GM18499 (cell line): ENCODE results near the gene TAS2R50.

Experiments used
- ATAC-seq: cut with Tn5 transposase; IDR thresholded peaks from one replicate; pipeline ENCODE4 v1.9.1; 2021; ENCODE audit warnings: moderate number of reproducible peaks; ENCODE audit not compliant: insufficient read depth, unreplicated experiment

The TAS2R50 gene

DNA sequence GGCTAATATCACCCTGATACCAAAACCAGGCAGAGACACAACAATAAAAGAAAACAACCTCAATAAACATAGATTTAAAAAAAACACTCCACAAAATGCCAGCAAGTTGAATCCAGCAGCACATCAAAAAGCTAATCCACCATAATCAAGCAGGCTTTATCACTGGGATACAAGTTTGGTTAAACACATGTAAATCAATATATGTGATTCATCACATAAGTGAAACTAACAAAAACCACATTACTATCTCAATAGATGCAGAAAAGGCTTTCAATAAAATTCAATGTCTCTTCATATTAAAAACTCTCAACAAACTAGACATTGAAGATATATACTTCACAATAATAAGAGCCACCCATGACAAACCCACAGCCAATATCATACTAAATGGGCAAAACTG is 30.6 kb downstream of the TAS2R50 start:
- ATAC-seq: no peak

DNA sequence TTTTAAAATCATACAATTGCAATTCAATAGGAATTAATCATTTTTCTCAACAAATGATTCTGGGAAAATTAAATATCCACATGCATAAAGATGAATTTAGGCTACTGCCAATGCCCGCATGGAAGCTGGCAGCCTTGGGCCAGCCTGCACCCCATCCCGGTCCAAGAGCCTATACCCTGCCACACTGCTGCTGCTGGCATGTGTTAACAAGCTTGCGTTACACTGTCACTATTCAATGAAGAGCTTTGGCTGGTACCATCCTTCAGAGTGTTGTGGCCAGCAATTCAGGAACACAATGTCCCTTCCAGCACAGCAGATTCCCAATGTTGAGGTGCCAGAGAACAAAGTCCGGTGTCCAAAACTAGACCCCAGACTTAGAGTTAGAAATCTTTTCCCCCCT is 34.1 kb downstream of the TAS2R50 start:
- no peak for ATAC-seq

DNA sequence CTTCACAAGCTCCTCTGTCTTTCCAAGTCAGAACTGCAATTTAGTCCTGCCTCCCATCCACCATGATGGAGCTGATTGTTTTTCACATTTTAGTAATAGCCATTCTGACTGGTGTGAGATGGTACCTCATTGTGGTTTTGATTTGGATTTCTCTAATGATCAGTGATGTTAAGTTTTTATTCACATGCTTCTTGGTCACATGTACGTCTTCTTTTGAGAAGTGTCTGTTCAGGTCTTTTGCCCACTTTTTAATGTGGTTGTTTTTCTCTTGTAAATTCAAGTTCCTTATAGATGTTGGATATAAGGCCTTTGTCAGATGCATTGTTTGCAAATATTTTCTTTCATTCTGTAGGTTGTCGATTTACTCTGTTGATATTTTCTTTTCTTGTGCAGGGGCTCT is 43.5 kb downstream of the TAS2R50 start:
- no peak for ATAC-seq

DNA sequence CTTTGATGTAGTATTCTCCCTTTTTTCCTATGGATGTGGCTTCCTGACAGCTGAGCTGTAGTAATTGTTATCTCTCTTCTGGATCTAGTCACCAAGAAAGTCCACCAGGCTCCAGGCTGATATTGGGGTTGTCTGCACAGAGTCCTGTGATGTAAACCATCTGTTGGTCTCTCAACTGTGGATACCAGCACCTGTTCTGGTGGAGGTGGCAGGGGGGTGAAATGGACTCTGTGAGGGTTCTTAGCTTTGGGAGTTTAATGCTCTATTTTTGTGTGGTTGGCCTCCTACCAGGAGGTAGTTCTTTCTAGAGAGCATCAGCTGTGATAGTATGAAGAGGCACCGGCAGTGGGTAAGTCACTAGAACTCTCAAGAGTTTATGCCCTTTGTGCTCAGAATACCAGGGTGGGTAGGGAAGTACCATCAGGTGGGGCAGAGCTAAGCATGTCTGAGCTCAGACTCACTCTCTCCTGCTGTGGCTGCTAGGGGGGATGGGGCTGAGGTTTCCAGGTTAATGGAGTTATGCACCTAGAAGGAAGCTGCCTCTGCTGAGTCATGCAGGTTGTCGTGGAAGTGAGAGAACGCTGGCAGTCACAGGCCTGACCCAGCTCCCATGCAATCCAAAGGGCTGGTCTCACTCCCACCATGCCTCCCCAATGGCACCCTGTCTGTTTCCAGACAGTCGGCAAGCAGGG is 44.6 kb downstream of the TAS2R50 start:
- no peak for ATAC-seq

DNA sequence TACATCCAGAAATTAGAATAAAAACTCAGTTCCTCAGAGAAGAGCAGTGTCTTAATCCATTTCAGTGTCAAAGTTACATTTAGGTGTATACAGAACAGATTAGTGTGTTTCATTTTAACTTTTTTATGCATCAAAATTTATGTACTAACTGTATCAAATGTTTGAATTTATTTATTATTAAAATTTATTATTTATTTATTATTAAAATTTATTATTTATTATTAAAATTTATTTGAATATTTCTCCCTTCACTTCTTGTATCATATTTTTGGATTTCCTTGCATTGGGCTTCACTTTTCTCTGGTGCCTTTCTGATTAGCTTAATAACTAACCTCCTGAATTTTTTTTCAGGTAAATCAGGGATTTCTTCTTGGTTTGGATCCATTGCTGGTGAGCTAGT is 45.3 kb downstream of the TAS2R50 start:
- ATAC-seq: no peak

DNA sequence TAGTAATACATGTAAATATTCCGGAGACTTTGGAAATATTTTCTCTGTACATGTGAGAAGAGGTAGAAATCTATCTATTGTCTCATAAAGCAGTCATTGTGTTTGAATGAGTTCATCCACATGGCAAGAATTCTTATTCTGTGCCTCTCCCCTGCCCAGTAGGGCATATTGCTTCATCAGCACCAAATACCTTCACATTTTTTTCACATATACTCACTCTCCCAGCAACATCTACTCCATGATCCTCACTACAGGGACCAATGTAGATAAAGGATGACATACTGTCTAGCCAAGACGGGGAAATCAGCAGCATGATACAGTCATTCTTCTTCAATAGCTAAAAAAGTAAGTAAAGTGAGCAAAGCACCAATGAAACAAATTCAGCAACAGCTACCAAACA is 46.3 kb downstream of the TAS2R50 start:
- no peak for ATAC-seq

DNA sequence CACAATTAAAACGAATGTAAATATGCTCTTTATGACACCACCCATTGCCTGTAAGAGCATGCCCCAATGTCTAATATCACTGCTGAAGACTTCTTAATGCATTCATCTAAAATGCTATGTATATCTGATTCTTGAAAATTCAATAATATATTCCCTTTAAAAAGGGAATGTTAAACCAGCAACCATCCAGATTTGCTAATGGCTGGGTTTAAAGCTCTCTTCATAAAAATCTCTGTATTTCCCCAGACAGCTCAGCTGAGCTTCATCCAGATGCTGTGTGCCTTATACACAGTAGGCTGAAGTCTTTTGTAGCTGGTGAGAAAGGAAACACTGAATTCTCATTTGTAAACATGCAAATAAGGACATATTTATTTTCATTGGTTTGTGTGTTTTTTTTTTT is 47.5 kb downstream of the TAS2R50 start, which contains the start of gene TAS2R14:
Gene TAS2R14, minus strand, starts transcription at position 101 of the 400 bp plus-strand sequence. Its CDS starts 56 bp downstream, at position 45.
- no peak for ATAC-seq

DNA sequence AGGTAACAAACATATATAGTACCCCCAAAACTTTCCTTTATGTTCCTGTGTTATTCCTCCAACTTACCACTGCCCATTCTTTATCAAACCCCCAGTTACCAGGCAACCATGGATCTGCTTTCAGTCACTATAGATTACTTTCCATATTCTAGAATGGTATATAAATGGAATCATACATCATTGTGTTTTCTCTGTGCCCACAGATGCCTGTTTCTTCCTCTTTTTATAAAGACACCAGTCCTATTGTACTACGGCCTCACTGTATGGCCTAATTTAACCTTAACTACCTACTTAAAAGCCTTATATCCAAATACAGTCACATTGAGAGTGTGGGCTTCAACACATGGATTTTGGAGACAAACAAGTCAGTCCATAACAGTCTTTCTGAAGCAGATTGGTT is 50.2 kb downstream of the TAS2R50 start:
- ATAC-seq: no peak
